ENCODE measurements around the gene EXOC1. TPM values are rescaled to one million over a fixed set of nuclear protein-coding genes. Genes with fewer than 3 reads are reported as not detected.
A peak's percentile ranks its signal among the peaks of the same experiment; 100 is the strongest.

Gene EXOC1
- total and polyA plus RNA-seq, 9 of the 15 experiments (the other 6 are each of a cell fraction or from before 2014, with no cell fraction given), result 16.0 to 45.5 (median 26.2) TPM

GRCh38 chr4:55948726-55949481, 95.5 kb downstream of the EXOC1 start, which contains the start of gene CEP135 (continued):
- TF ChIP-seq MGA (IDR thresholded peaks at IDR 0.05) (0 out of 2 replicates have a peak, but pooled peaks have one; percentile 48), KLF6 (CRISPR knock-in tag; IDR thresholded peaks at IDR 0.05; ENCODE audit: borderline replicate concordance) (no peak), ZNF699 (CRISPR knock-in tag; IDR thresholded peaks at IDR 0.05; ENCODE audit: insufficient replicate concordance) (no peak), HMGN3 (IDR thresholded peaks at IDR 0.05; ENCODE audit: borderline replicate concordance, extremely low read depth, insufficient read length, low read depth, low read length) (peak; percentile 77), MAX (CRISPR knock-in tag; IDR thresholded peaks at IDR 0.05) (peak; percentile 82), HNRNPK (IDR thresholded peaks at IDR 0.05; ENCODE audit: low read depth, low read length, poor library complexity, severe bottlenecking) (peak; percentile 61), CC2D1A (IDR thresholded peaks at IDR 0.05) (no peak), PTBP1 (IDR thresholded peaks at IDR 0.05; ENCODE audit: low read depth, low read length) (0 out of 2 replicates have a peak, but pooled peaks have one; percentile 27), TBL1XR1 (IDR thresholded peaks at IDR 0.05; ENCODE audit: low read length in 2 of 2) (peak; percentile 35 to 42; a peak in 1 of 4 replicates), GABPA (tag; conservative IDR thresholded peaks at IDR 0.05; ENCODE audit: low read depth) (peak; percentile 89), HDAC8 (tag; IDR thresholded peaks at IDR 0.05) (0 out of 2 replicates have a peak, but pooled peaks have one; percentile 21), TOE1 (IDR thresholded peaks at IDR 0.05; ENCODE audit: borderline replicate concordance) (peak; percentile 51; the same call in 1 of the 2 replicates), TOE1 (CRISPR knock-in tag; IDR thresholded peaks at IDR 0.05; ENCODE audit: borderline replicate concordance, low read depth) (no peak; the same call in 1 of the 2 replicates), ZBTB12 (CRISPR knock-in tag; IDR thresholded peaks at IDR 0.05) (no peak; the same call in 1 of the 2 replicates)

Measured in K562 (cell line).